Measurements from ENCODE around the gene RPS3A. TPM values are rescaled to one million over a fixed set of nuclear protein-coding genes. Genes with fewer than 3 reads are reported as not detected.
A peak's percentile ranks its signal among the peaks of the same experiment; 100 is the strongest.

Gene RPS3A
- total and polyA plus RNA-seq, 2 of the 13 experiments (the other 11 are each of a cell fraction or from before 2014, with no cell fraction given) = 3,332 to 3,626 TPM

DNA sequence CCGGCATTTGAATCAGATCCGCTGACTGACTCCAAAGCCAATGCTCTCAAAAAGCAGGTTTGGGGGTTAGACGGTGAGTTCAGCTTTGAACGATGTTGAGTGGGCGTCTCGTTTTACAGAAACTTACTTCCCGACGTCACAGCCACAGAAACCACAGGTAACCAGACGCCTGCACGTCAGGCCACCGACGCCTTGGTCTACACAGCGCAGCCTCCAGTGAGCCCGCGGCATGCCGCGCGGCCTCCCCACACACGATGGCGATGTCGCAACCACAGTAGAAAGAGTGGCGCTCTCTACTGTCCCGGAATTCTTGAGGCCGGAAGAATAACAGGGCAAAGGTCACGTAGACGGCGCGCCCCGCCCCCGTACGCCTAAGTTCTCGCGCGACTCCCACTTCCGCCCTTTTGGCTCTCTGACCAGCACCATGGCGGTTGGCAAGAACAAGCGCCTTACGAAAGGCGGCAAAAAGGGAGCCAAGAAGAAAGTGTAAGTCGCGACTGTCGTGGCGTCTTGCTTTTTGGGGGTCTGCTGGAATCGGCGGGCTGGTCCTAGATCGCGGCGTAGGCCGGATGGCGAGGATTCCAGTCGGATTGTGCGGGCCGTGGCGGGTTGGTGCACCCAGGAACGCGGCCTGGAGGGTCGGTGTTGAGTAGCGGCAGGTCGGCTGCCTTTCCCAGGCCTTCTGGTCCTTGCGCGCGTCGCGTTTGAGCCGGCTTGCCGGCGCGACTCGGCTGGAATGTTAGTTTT is at the start of gene RPS3A (continued):
- TF ChIP-seq, protein P1, sequence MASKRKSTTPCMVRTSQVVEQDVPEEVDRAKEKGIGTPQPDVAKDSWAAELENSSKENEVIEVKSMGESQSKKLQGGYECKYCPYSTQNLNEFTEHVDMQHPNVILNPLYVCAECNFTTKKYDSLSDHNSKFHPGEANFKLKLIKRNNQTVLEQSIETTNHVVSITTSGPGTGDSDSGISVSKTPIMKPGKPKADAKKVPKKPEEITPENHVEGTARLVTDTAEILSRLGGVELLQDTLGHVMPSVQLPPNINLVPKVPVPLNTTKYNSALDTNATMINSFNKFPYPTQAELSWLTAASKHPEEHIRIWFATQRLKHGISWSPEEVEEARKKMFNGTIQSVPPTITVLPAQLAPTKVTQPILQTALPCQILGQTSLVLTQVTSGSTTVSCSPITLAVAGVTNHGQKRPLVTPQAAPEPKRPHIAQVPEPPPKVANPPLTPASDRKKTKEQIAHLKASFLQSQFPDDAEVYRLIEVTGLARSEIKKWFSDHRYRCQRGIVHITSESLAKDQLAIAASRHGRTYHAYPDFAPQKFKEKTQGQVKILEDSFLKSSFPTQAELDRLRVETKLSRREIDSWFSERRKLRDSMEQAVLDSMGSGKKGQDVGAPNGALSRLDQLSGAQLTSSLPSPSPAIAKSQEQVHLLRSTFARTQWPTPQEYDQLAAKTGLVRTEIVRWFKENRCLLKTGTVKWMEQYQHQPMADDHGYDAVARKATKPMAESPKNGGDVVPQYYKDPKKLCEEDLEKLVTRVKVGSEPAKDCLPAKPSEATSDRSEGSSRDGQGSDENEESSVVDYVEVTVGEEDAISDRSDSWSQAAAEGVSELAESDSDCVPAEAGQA (IDR thresholded peaks at IDR 0.05; ENCODE audit: low read depth) = peak; percentile 82; the same call in 1 of the 2 replicates
- TF ChIP-seq, protein P1 (CRISPR knock-in tag; IDR thresholded peaks at IDR 0.05; ENCODE audit: borderline replicate concordance) = 0 out of 2 replicates have a peak, but pooled peaks have one; percentile 78
- TF ChIP-seq ZBTB42 (CRISPR knock-in tag; IDR thresholded peaks at IDR 0.05) = peak; percentile 91; the same call in 1 of the 2 replicates
- TF ChIP-seq ZNF256 (CRISPR knock-in tag; conservative IDR thresholded peaks at IDR 0.05) = peak; percentile 97
- peak; percentile 65; the same call in 1 of the 2 replicates for TF ChIP-seq FIP1L1 (IDR thresholded peaks at IDR 0.05; ENCODE audit: borderline replicate concordance, insufficient read depth, low read depth, low read length)
- TF ChIP-seq, protein P2, sequence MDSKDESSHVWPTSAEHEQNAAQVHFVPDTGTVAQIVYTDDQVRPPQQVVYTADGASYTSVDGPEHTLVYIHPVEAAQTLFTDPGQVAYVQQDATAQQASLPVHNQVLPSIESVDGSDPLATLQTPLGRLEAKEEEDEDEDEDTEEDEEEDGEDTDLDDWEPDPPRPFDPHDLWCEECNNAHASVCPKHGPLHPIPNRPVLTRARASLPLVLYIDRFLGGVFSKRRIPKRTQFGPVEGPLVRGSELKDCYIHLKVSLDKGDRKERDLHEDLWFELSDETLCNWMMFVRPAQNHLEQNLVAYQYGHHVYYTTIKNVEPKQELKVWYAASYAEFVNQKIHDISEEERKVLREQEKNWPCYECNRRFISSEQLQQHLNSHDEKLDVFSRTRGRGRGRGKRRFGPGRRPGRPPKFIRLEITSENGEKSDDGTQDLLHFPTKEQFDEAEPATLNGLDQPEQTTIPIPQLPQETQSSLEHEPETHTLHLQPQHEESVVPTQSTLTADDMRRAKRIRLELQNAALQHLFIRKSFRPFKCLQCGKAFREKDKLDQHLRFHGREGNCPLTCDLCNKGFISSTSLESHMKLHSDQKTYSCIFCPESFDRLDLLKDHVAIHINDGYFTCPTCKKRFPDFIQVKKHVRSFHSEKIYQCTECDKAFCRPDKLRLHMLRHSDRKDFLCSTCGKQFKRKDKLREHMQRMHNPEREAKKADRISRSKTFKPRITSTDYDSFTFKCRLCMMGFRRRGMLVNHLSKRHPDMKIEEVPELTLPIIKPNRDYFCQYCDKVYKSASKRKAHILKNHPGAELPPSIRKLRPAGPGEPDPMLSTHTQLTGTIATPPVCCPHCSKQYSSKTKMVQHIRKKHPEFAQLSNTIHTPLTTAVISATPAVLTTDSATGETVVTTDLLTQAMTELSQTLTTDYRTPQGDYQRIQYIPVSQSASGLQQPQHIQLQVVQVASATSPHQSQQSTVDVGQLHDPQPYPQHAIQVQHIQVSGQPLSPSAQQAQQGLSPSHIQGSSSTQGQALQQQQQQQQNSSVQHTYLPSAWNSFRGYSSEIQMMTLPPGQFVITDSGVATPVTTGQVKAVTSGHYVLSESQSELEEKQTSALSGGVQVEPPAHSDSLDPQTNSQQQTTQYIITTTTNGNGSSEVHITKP (CRISPR knock-in tag; IDR thresholded peaks at IDR 0.05; ENCODE audit: low read depth) = no peak
- TF ChIP-seq, protein P3, sequence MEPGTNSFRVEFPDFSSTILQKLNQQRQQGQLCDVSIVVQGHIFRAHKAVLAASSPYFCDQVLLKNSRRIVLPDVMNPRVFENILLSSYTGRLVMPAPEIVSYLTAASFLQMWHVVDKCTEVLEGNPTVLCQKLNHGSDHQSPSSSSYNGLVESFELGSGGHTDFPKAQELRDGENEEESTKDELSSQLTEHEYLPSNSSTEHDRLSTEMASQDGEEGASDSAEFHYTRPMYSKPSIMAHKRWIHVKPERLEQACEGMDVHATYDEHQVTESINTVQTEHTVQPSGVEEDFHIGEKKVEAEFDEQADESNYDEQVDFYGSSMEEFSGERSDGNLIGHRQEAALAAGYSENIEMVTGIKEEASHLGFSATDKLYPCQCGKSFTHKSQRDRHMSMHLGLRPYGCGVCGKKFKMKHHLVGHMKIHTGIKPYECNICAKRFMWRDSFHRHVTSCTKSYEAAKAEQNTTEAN (CRISPR knock-in tag; conservative IDR thresholded peaks at IDR 0.05) = peak; percentile 67
- TF ChIP-seq, protein P4, sequence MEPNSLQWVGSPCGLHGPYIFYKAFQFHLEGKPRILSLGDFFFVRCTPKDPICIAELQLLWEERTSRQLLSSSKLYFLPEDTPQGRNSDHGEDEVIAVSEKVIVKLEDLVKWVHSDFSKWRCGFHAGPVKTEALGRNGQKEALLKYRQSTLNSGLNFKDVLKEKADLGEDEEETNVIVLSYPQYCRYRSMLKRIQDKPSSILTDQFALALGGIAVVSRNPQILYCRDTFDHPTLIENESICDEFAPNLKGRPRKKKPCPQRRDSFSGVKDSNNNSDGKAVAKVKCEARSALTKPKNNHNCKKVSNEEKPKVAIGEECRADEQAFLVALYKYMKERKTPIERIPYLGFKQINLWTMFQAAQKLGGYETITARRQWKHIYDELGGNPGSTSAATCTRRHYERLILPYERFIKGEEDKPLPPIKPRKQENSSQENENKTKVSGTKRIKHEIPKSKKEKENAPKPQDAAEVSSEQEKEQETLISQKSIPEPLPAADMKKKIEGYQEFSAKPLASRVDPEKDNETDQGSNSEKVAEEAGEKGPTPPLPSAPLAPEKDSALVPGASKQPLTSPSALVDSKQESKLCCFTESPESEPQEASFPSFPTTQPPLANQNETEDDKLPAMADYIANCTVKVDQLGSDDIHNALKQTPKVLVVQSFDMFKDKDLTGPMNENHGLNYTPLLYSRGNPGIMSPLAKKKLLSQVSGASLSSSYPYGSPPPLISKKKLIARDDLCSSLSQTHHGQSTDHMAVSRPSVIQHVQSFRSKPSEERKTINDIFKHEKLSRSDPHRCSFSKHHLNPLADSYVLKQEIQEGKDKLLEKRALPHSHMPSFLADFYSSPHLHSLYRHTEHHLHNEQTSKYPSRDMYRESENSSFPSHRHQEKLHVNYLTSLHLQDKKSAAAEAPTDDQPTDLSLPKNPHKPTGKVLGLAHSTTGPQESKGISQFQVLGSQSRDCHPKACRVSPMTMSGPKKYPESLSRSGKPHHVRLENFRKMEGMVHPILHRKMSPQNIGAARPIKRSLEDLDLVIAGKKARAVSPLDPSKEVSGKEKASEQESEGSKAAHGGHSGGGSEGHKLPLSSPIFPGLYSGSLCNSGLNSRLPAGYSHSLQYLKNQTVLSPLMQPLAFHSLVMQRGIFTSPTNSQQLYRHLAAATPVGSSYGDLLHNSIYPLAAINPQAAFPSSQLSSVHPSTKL (CRISPR knock-in tag; IDR thresholded peaks at IDR 0.05) = peak; percentile 73
- TF ChIP-seq, protein P5, sequence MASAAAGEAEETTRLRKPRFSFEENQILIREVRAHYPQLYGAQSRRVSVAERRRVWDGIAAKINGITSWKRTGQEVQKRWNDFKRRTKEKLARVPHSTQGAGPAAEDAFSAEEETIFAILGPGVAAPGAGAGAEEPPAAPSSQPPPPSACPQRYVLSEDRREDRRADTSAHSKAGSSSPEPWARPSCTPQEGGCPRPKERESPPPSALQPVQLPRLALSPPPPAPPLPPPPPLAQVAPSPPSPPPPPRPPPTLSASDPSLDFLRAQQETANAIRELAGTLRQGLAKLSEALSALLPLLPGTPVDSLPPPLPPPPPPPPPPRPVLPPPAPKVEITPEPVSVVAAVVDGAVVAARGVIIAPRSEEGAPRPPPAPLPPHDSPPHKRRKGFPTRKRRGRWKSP (CRISPR knock-in tag; IDR thresholded peaks at IDR 0.05) = peak; percentile 57; the same call in 1 of the 2 replicates
